ENCODE data around the gene AATF. TPM values are rescaled to one million over a fixed set of nuclear protein-coding genes. Genes with fewer than 3 reads are reported as not detected.

AATF gene
- total RNA-seq, 2 experiments from 2014 or later = 40.3 to 40.8 TPM

- no peak for TF ChIP-seq CTCF (IDR thresholded peaks at IDR 0.05)
- H3K27me3 ChIP-seq (ENCODE audit: control insufficient read depth in 1 of 2, insufficient read depth in 2 of 2, low read length in 2 of 2) = peaks cover 20 to 28% of the 10 kb centered on the region in 2 experiments
- no peaks in the 10 kb centered on the region for H3K9me3 Mint-ChIP-seq
- no peaks in the 10 kb centered on the region for H3K9me3 ChIP-seq (ENCODE audit: control insufficient read depth in 1 of 2, insufficient read depth in 1 of 2, low read length in 2 of 2)
- H3K36me3 Mint-ChIP-seq (ENCODE audit: low read depth) = no peaks in the 10 kb centered on the region
- H3K4me1 Mint-ChIP-seq (ENCODE audit: low read depth) = no peaks in the 10 kb centered on the region
- ChIA-PET POLR2A (no interaction called here), CTCF (interaction anchor here (0.6 kb wide), 1 partner anchor 73 kb away, joined by 4 read pairs; no protein-coding TSS in a partner anchor)
- H3K27ac ChIP-seq (ENCODE audit: low read depth in 1 of 2, low read length in 2 of 2) = no peak overlapping the region
- H3K4me1 ChIP-seq (ENCODE audit: insufficient read depth, low read length) = no peaks in the 10 kb centered on the region
- ATAC-seq (ENCODE audit: poor library complexity) = no peak
- H3K4me3 ChIP-seq (ENCODE audit: low read length) = no peak overlapping the region
- no peak for DNase-seq
- H3K27ac Mint-ChIP-seq = no peak overlapping the region
- H3K4me3 Mint-ChIP-seq = no peak overlapping the region
- intact Hi-C loops (cut with DNase I, micrococcal nuclease) = no loop called here
- H3K27me3 Mint-ChIP-seq = peaks cover 64% of the 10 kb centered on the region
- H3K36me3 ChIP-seq (ENCODE audit: insufficient read depth, low read length) = no peaks in the 10 kb centered on the region
Measured at GRCh38 chr17:36919407-36919968, 29.3 kb upstream of the AATF start.

- H3K4me3 ChIP-seq (ENCODE audit: low read length) = no peak overlapping the region
- ChIA-PET POLR2A (no interaction called here), CTCF (no interaction called here)
- intact Hi-C loops (cut with DNase I, micrococcal nuclease) = no loop called here
- Mint-ChIP-seq H3K27me3 (peaks cover 69% of the 10 kb centered on the region), H3K4me3 (no peak overlapping the region), H3K36me3 (ENCODE audit: low read depth) (no peaks in the 10 kb centered on the region), H3K9me3 (no peaks in the 10 kb centered on the region), H3K27ac (no peak overlapping the region), H3K4me1 (ENCODE audit: low read depth) (no peaks in the 10 kb centered on the region)
- no peaks in the 10 kb centered on the region for H3K36me3 ChIP-seq (ENCODE audit: insufficient read depth, low read length)
- no peaks in the 10 kb centered on the region for H3K4me1 ChIP-seq (ENCODE audit: insufficient read depth, low read length)
- peaks cover 20 to 28% of the 10 kb centered on the region in 2 experiments for H3K27me3 ChIP-seq (ENCODE audit: control insufficient read depth in 1 of 2, insufficient read depth in 2 of 2, low read length in 2 of 2)
- ATAC-seq (ENCODE audit: poor library complexity) (no peak), DNase-seq (no peak)
- TF ChIP-seq CTCF (IDR thresholded peaks at IDR 0.05) = no peak
- H3K27ac ChIP-seq (ENCODE audit: low read depth in 1 of 2, low read length in 2 of 2) = no peak overlapping the region
- no peaks in the 10 kb centered on the region for H3K9me3 ChIP-seq (ENCODE audit: control insufficient read depth in 1 of 2, insufficient read depth in 1 of 2, low read length in 2 of 2)
Measured at GRCh38 chr17:36920032-36921005, 28.4 kb upstream of the AATF start.

GRCh38 chr17:36921095-36921851 lies 27.5 kb upstream of the AATF start:
- ATAC-seq (ENCODE audit: poor library complexity) = no peak

More at GRCh38 chr17:36921095-36921851, 27.5 kb upstream of the AATF start:
- ChIA-PET CTCF (no interaction called here), POLR2A (no interaction called here)
- Mint-ChIP-seq H3K27me3 (peaks cover 73% of the 10 kb centered on the region), H3K27ac (no peak overlapping the region), H3K4me3 (no peak overlapping the region), H3K4me1 (ENCODE audit: low read depth) (no peaks in the 10 kb centered on the region), H3K36me3 (ENCODE audit: low read depth) (no peaks in the 10 kb centered on the region), H3K9me3 (no peaks in the 10 kb centered on the region)
- Histone ChIP-seq H3K27ac (ENCODE audit: low read depth in 1 of 2, low read length in 2 of 2) (no peak overlapping the region), H3K4me1 (ENCODE audit: insufficient read depth, low read length) (no peaks in the 10 kb centered on the region), H3K36me3 (ENCODE audit: insufficient read depth, low read length) (no peaks in the 10 kb centered on the region), H3K4me3 (ENCODE audit: low read length) (no peak overlapping the region), H3K9me3 (ENCODE audit: control insufficient read depth in 1 of 2, insufficient read depth in 1 of 2, low read length in 2 of 2) (no peaks in the 10 kb centered on the region), H3K27me3 (ENCODE audit: control insufficient read depth in 1 of 2, insufficient read depth in 2 of 2, low read length in 2 of 2) (peaks cover 20 to 28% of the 10 kb centered on the region in 2 experiments)
- intact Hi-C loops (cut with DNase I, micrococcal nuclease) = no loop called here
- DNase-seq = no peak
- no peak for TF ChIP-seq CTCF (IDR thresholded peaks at IDR 0.05)
